Cardiac fibroblast (primary cell): Measurements from ENCODE around the gene RFXANK.

Experiments used
- DNase-seq, 2 donors: peaks; one replicate each; pipeline versions ENCODE4 v3.0.0 to v3.0.0-alpha.2; 2010; ENCODE audit warnings: low read depth in 2 of 2
- H3K4me3 ChIP-seq, 2 donors: replicated peaks in 1 of 2; 1 replicate in 1 of 2; 2 replicates in 1 of 2; pipeline ENCODE4 v1.5.1; 2011; ENCODE audit warnings: low read depth in 2 of 2, low read length in 2 of 2, mild to moderate bottlenecking in 2 of 2, moderate library complexity in 1 of 2
- CTCF ChIP-seq: IDR thresholded peaks from one replicate; pipeline ENCODE4 v1.5.1; 2011; ENCODE audit warnings: low read depth, mild to moderate bottlenecking, low read length, inconsistent platforms

The RFXANK gene

DNA sequence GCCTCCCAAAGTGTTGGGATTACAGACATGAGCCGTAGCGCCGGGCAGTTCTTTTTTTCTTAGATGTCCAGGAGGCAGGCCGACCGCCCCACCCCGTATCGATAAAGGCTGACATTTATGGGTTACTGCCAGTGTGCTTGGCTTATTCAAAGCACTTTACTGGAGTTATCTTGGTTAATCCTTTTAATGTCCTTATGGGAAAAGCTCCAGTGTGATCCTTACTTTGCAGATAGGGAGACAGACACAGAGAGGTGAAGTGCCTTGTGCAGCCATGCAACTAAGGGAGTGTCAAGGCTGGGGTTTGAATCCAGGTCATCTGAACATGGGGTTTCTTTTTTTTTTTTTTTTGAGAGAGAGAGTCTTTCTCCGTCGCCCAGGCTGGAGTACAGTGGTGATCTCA is 38.9 kb downstream of the RFXANK start:
- H3K4me3 ChIP-seq = no peak overlapping the region
- no peak for DNase-seq
- TF ChIP-seq CTCF = no peak

- no peak for DNase-seq
- no peak overlapping the region for H3K4me3 ChIP-seq
- no peak for TF ChIP-seq CTCF
Measured at GRCh38 chr19:19232261-19232721, 40.2 kb downstream of the RFXANK start.

DNA sequence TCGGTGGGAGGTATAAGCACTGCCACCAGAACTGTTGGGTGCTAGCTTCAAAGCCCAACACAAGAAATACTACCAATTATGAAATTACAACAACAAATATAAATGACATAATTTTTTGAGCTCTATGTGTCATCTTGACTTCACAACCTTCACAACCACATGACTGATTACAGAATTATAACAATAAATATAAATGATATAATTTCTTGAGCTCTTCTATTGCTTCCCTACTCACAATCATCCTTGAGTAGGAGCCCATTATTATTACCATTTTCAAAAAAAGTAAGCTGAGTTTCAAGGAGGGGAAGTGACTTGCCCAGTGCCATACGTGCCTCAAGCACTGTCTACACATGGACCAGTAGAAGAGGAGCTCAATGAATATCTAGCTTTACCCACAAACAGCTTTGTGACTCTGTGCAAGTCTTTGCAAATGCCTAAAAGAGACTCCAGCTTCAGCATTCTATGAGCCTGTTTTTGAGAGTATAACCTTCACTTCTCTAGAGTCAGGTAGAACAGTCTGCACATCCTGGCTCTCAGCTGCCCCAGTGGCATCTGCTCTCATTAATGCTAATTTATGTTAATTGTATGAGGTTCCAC is 42.3 kb downstream of the RFXANK start:
- no peak for TF ChIP-seq CTCF
- DNase-seq = no peak
- no peak overlapping the region for H3K4me3 ChIP-seq

- DNase-seq = no peak
Measured at GRCh38 chr19:19236173-19236572, 44.1 kb downstream of the RFXANK start.

DNA sequence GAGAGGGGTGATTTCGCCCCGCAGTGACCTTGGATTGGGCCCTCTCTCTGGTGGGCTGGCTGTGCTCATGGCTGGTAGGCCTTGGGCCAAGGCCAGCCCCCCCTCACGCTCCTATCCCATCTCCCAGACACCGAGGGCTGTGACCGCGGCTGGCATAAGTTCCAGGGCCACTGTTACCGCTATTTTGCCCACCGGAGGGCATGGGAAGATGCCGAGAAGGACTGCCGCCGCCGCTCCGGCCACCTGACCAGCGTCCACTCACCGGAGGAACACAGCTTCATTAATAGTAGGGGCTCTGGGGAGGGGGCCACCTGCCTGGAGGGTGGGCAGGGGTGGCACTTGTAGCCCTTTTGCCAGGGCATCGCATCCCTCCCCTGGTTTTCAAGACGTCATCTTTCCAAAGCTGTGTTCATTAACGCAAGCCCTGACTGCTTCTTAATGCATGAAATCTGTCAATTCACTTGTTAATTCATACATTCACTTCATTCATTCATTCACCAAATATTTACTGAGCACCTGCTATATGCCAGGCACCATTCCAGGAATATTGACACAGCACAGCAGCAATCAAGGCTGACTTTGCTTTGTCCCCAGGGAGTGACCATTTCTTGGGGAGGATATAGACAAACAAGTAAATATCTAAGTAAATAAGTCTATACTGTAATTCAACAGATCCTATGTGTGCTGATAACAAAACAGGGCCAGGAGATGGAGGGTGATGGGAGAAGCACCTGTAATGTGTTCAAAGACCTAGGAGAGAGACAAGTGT is 46.3 kb downstream of the RFXANK start:
- TF ChIP-seq CTCF = no peak
- no peak for DNase-seq
- H3K4me3 ChIP-seq = no peak overlapping the region

More at GRCh38 chr19:19236173-19236572, 44.1 kb downstream of the RFXANK start:
- TF ChIP-seq CTCF = no peak
- no peak overlapping the region for H3K4me3 ChIP-seq

- no peak overlapping the region for H3K4me3 ChIP-seq
- no peak for DNase-seq
- TF ChIP-seq CTCF = no peak
Measured at GRCh38 chr19:19239675-19240074, 47.6 kb downstream of the RFXANK start.
